Measurements from ENCODE around the gene KIRREL2. TPM values are rescaled to one million over a fixed set of nuclear protein-coding genes. Genes with fewer than 3 reads are reported as not detected.

The KIRREL2 gene
- total and polyA plus RNA-seq, 2 experiments from 2014 or later, result 3.6 to 9.9 TPM

- Mint-ChIP-seq H3K27ac (peak overlapping the region; percentile 92; the same call in 1 of the 2 replicates), H3K4me3 (peak overlapping the region; percentile 95), H3K27me3 (ENCODE audit: insufficient read depth, low read depth, poor library complexity) (peaks cover 18% of the 10 kb centered on the region), H3K4me1 (peaks cover 23% of the 10 kb centered on the region), H3K9me3 (no peaks in the 10 kb centered on the region), H3K36me3 (ENCODE audit: low read depth) (peaks cover 25% of the 10 kb centered on the region)
- peak; percentile 40 for DNase-seq (ENCODE audit: low spot score)
- H3K4me2 ChIP-seq, result peak overlapping the region; percentile 96
- H3K27me3 ChIP-seq (ENCODE audit: insufficient read depth), result no peaks in the 10 kb centered on the region
- no peaks in the 10 kb centered on the region for H4K20me1 ChIP-seq (replicated peaks; ENCODE audit: insufficient read depth)
- H3K9me2 ChIP-seq (ENCODE audit: insufficient read depth), result no peaks in the 10 kb centered on the region
- H3K36me3 ChIP-seq (ENCODE audit: insufficient read depth), result peaks cover 18% of the 10 kb centered on the region
- peaks cover 20% of the 10 kb centered on the region; the same call in 1 of the 2 replicates for H3F3A ChIP-seq (replicated peaks; ENCODE audit: low read depth)
- peaks cover 13% of the 10 kb centered on the region for H3K79me2 ChIP-seq (replicated peaks; ENCODE audit: insufficient read depth)
- H3K4me1 ChIP-seq (ENCODE audit: insufficient read depth), result peaks cover 23% of the 10 kb centered on the region
- TF ChIP-seq CTCF (conservative IDR thresholded peaks at IDR 0.05; ENCODE audit: low read depth in 2 of 2) (no peak), STAT1 (IDR thresholded peaks at IDR 0.05; ENCODE audit: unreplicated experiment) (no peak), NANOG (IDR thresholded peaks at IDR 0.05; ENCODE audit: borderline replicate concordance) (no peak), REST (IDR thresholded peaks at IDR 0.05; ENCODE audit: unreplicated experiment) (no peak), EZH2phosphoT487 (IDR thresholded peaks at IDR 0.05; ENCODE audit: unreplicated experiment) (no peak), ZNF114 (CRISPR knock-in tag; IDR thresholded peaks at IDR 0.05) (no peak), ZNF331 (CRISPR knock-in tag; IDR thresholded peaks at IDR 0.05; ENCODE audit: low read depth) (no peak), ZNF462 (CRISPR knock-in tag; IDR thresholded peaks at IDR 0.05) (no peak), EZH2 (IDR thresholded peaks at IDR 0.05; ENCODE audit: low read depth, unreplicated experiment) (no peak), JUNB (IDR thresholded peaks at IDR 0.05; ENCODE audit: unreplicated experiment) (no peak), CREB1 (CRISPR knock-in tag; IDR thresholded peaks at IDR 0.05; ENCODE audit: low read depth) (no peak), POLR2AphosphoS5 (IDR thresholded peaks at IDR 0.05; ENCODE audit: low read depth) (no peak)
- TF ChIP-seq, protein P1, sequence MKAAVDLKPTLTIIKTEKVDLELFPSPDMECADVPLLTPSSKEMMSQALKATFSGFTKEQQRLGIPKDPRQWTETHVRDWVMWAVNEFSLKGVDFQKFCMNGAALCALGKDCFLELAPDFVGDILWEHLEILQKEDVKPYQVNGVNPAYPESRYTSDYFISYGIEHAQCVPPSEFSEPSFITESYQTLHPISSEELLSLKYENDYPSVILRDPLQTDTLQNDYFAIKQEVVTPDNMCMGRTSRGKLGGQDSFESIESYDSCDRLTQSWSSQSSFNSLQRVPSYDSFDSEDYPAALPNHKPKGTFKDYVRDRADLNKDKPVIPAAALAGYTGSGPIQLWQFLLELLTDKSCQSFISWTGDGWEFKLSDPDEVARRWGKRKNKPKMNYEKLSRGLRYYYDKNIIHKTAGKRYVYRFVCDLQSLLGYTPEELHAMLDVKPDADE (IDR thresholded peaks at IDR 0.05), result no peak
- H2AFZ ChIP-seq, result peak overlapping the region; percentile 87
- ATAC-seq, result peak; percentile 5; the same call in 2 of the 3 replicates
- peak overlapping the region; percentile 99 for H3K4me3 ChIP-seq
- no peak overlapping the region for H3K27ac ChIP-seq (ENCODE audit: low read depth)
Observed at GRCh38 chr19:35898499-35898809, 41.7 kb downstream of the KIRREL2 start.
